ENCODE results near the gene PTTG2.

The PTTG2 gene

GRCh38 chr4:37989398-37990260 lies 29.4 kb downstream of the PTTG2 start:
- DNase-seq: no peak

- DNase-seq: no peak
Measured at GRCh38 chr4:37990731-37991245, 30.6 kb downstream of the PTTG2 start.

GRCh38 chr4:37991623-37992410 lies 31.6 kb downstream of the PTTG2 start:
- DNase-seq: no peak

- DNase-seq: no peak
Measured at GRCh38 chr4:37993806-37994205, 33.6 kb downstream of the PTTG2 start.

GRCh38 chr4:37994569-37994968 lies 34.4 kb downstream of the PTTG2 start:
- DNase-seq: no peak

- no peak for DNase-seq
Measured at GRCh38 chr4:37995299-37995821, 35.2 kb downstream of the PTTG2 start.

GRCh38 chr4:37995981-37996775 lies 36.0 kb downstream of the PTTG2 start:
- DNase-seq: no peak

GRCh38 chr4:37998226-37998625 lies 38.0 kb downstream of the PTTG2 start:
- DNase-seq: no peak

- no peak for DNase-seq
Measured at GRCh38 chr4:37999000-37999716, 39.0 kb downstream of the PTTG2 start.

- no peak for DNase-seq
Measured at GRCh38 chr4:37999965-38000364, 39.8 kb downstream of the PTTG2 start.

GRCh38 chr4:38001927-38002326 lies 41.7 kb downstream of the PTTG2 start:
- no peak for DNase-seq

- DNase-seq: no peak
Measured at GRCh38 chr4:38002451-38003071, 42.4 kb downstream of the PTTG2 start.

GRCh38 chr4:38003102-38003501 lies 42.9 kb downstream of the PTTG2 start:
- DNase-seq: no peak

- DNase-seq: no peak
Measured at GRCh38 chr4:38003628-38004027, 43.4 kb downstream of the PTTG2 start.

- DNase-seq: no peak
Measured at GRCh38 chr4:38004062-38004461, 43.9 kb downstream of the PTTG2 start.

GRCh38 chr4:38004887-38005286 lies 44.7 kb downstream of the PTTG2 start:
- DNase-seq: no peak

- DNase-seq: no peak
Measured at GRCh38 chr4:38005637-38006036, 45.4 kb downstream of the PTTG2 start.

- DNase-seq: no peak
Measured at GRCh38 chr4:38007645-38008044, 47.4 kb downstream of the PTTG2 start.

- DNase-seq: no peak
Measured at GRCh38 chr4:38008571-38009021, 48.4 kb downstream of the PTTG2 start.

- no peak for DNase-seq
Measured at GRCh38 chr4:38009421-38009820, 49.2 kb downstream of the PTTG2 start.

- DNase-seq: no peak
Measured at GRCh38 chr4:38009949-38010348, 49.8 kb downstream of the PTTG2 start.

Data from activated CD4-positive, alpha-beta T cell treated with anti-CD3 and anti-CD28 coated beads, Interleukin-2, Interleukin-6, amounts not matched to agents 100 ng/mL and 50 ng/mL, durations not matched to agents 16 hours and 8 hours (primary cell).